Activated B cell treated with CpG ODN at 0.5 μM for 24 hours (primary cell): ENCODE data around the gene NPIPA8. TPM values are rescaled to one million over a fixed set of nuclear protein-coding genes. Genes with fewer than 3 reads are reported as not detected.
"Not testable (repeated sequence)": the region's sequence is repeated elsewhere in the genome, so short reads cannot be mapped to it uniquely, and the experiment has no call there.

ENCODE experiments used
- ATAC-seq: fragments of 200-7000 bp; cut with Tn5 transposase; one replicate; pipeline ENCODE4 v1.10.0; 2021; ENCODE audit warnings: low read depth, mild to moderate bottlenecking, moderate library complexity
- CTCF ChIA-PET: fragments of 350-600 bp; sonication (Branson Sonifier 250); formaldehyde crosslinking; loops from one replicate; lab custom pipeline; 2021; ENCODE audit warnings: antibody characterized with exemption; lab: Charles Lee
- POLR2A ChIA-PET: fragments of 350-600 bp; sonication (Branson Sonifier 250); formaldehyde crosslinking; loops from one replicate; lab custom pipeline; 2021; ENCODE audit warnings: antibody characterized with exemption; lab: Charles Lee
- DNase-seq: peaks from one replicate; pipeline ENCODE4 v3.0.0; 2022
- H3K27ac Mint-ChIP-seq: one replicate; pipeline ENCODE4 v1.8.0; 2020; ENCODE audit warnings: mixed read lengths
- H3K27me3 Mint-ChIP-seq: one replicate; pipeline ENCODE4 v1.8.0; 2021; ENCODE audit warnings: mixed read lengths
- H3K36me3 Mint-ChIP-seq: one replicate; pipeline ENCODE4 v1.8.0; 2021; ENCODE audit warnings: low read depth, mixed read lengths
- H3K4me1 Mint-ChIP-seq: one replicate; pipeline ENCODE4 v1.8.0; 2021; ENCODE audit warnings: mixed read lengths
- H3K4me3 Mint-ChIP-seq: one replicate; pipeline ENCODE4 v1.8.0; 2020; ENCODE audit warnings: mild to moderate bottlenecking, mixed read lengths
- H3K9me3 Mint-ChIP-seq: one replicate; pipeline ENCODE4 v1.8.0; 2020; ENCODE audit warnings: mixed read lengths
- intact Hi-C: fragments of 100-400 bp; cut with micrococcal nuclease; formaldehyde crosslinking; loops from one replicate; pipeline ENCODE4 v1.15.1; 2024
- total RNA-seq: library from RNA; stranded (reverse); gene quantifications from 2 replicates; pipeline ENCODE4 v1.2.3, GENCODE V29; 2022

The NPIPA8 gene
- total RNA-seq, 1 donor from 2014 or later, result 0.51 TPM

DNA sequence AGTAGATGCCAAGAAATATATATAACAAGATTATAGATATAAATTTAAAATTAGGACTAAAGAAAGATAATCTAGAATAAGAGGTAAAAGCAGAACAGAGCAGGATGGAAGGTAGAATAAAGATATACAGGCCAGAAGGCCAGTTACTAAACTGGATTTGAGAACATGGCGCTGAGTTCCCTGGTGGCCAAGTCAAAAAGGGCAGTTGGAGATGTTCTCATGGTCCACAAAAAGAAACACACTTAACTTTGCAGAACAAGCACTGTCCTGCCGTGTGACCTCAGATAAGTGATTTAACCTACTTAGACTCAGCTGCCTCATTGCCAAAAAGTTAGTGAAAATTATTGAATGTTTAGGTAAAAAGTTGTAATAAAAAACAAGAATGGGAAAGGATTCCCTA, 27.4 kb downstream of the NPIPA8 start:
- H3K36me3 Mint-ChIP-seq, H3K4me1 Mint-ChIP-seq, H3K27ac Mint-ChIP-seq, POLR2A ChIA-PET, CTCF ChIA-PET, DNase-seq, ATAC-seq, H3K4me3 Mint-ChIP-seq, intact Hi-C loops, H3K9me3 Mint-ChIP-seq, H3K27me3 Mint-ChIP-seq: not testable (repeated sequence)

DNA sequence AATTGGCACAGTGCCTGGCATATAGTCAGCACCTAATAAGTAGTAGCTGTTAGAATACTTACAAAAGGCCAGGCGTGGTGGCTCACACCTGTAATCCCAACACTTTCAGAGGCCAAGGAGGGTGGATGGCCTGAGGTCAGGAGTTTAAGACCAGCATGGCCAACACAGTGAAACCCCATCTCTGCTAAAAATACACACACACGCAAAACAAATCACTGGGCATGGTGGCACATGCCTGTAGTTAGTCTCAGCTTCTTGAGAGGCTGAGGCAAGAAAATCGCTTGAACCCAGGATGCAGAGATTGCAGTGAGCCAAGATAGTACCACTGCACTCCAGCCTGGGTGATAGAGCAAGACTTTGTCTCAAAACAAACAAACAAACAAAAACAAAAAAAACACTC, 29.3 kb downstream of the NPIPA8 start:
- H3K4me1 Mint-ChIP-seq, H3K27me3 Mint-ChIP-seq, POLR2A ChIA-PET, H3K27ac Mint-ChIP-seq, CTCF ChIA-PET, DNase-seq, H3K4me3 Mint-ChIP-seq, ATAC-seq, intact Hi-C loops, H3K36me3 Mint-ChIP-seq, H3K9me3 Mint-ChIP-seq: not testable (repeated sequence)

- H3K4me3 Mint-ChIP-seq, H3K27me3 Mint-ChIP-seq, H3K9me3 Mint-ChIP-seq, H3K36me3 Mint-ChIP-seq, DNase-seq, CTCF ChIA-PET, ATAC-seq, intact Hi-C loops, H3K4me1 Mint-ChIP-seq, H3K27ac Mint-ChIP-seq, POLR2A ChIA-PET: not testable (repeated sequence)
Observed at GRCh38 chr16:18306066-18306465, 30.5 kb downstream of the NPIPA8 start.

DNA sequence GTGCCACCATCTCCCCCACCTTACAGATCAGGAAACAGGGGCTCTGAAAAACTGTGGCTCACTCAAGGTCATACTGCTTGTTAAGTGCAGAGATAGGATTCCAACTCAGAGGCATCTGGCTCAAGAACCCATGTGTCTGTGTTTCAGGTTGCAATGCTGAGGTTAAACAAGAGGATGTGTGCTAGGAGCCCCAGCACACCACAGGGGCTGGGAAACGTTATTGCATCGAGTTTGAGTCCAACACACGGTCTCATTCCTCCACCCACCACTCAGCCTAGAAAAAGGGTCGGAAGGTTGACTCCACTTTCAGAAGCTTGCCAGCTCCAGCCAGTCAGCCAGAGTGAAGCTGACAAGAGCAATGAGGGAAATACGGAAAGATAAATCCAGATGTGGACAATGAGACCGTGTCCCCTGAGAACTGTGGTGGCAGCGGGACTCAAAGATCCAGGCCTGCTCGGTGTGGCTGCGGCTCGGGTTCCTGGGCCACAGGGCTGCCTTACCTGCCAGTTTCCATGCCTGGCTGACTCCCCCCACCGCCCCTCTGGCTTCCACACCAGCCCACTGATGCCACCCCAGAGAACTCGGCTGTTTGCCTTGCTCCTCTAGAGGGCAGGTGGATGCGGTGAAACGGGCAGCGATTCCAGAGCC, 33.4 kb downstream of the NPIPA8 start:
- H3K9me3 Mint-ChIP-seq, CTCF ChIA-PET, POLR2A ChIA-PET, H3K4me1 Mint-ChIP-seq, H3K4me3 Mint-ChIP-seq, H3K27ac Mint-ChIP-seq, H3K36me3 Mint-ChIP-seq, ATAC-seq, intact Hi-C loops, DNase-seq, H3K27me3 Mint-ChIP-seq: not testable (repeated sequence)

DNA sequence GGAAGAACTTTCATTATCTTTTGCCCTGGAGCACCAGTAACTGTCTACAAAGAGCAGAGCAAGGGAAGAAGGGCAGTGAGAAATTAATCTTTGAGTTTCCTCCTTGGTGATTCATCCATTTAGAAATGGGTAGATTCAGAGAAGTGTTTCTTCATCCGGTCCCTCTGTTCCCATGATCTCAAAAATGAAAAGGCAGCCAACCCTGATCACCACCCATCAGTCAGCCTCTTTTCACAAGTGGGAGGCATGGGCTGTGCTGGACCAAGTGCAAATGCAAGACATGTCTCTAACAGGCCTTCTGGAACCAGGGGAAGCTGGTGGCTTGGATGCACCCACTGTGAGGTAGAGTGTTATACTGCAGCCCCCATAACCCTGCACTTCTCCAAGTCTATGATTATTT, 38.8 kb downstream of the NPIPA8 start:
- H3K36me3 Mint-ChIP-seq, DNase-seq, ATAC-seq, POLR2A ChIA-PET, H3K4me1 Mint-ChIP-seq, CTCF ChIA-PET, intact Hi-C loops, H3K27me3 Mint-ChIP-seq, H3K4me3 Mint-ChIP-seq, H3K27ac Mint-ChIP-seq, H3K9me3 Mint-ChIP-seq: not testable (repeated sequence)

- H3K27me3 Mint-ChIP-seq, ATAC-seq, H3K4me1 Mint-ChIP-seq, H3K36me3 Mint-ChIP-seq, intact Hi-C loops, H3K27ac Mint-ChIP-seq, POLR2A ChIA-PET, CTCF ChIA-PET, DNase-seq, H3K4me3 Mint-ChIP-seq, H3K9me3 Mint-ChIP-seq: not testable (repeated sequence)
Observed at GRCh38 chr16:18296931-18297330, 39.6 kb downstream of the NPIPA8 start.

GRCh38 chr16:18294371-18294770, 42.2 kb downstream of the NPIPA8 start:
- H3K4me1 Mint-ChIP-seq, intact Hi-C loops, DNase-seq, POLR2A ChIA-PET, H3K4me3 Mint-ChIP-seq, H3K36me3 Mint-ChIP-seq, H3K27ac Mint-ChIP-seq, H3K9me3 Mint-ChIP-seq, H3K27me3 Mint-ChIP-seq, ATAC-seq, CTCF ChIA-PET: not testable (repeated sequence)

GRCh38 chr16:18293337-18293956, 43.1 kb downstream of the NPIPA8 start:
- H3K27me3 Mint-ChIP-seq, CTCF ChIA-PET, H3K36me3 Mint-ChIP-seq, H3K27ac Mint-ChIP-seq, H3K4me3 Mint-ChIP-seq, DNase-seq, ATAC-seq, H3K4me1 Mint-ChIP-seq, intact Hi-C loops, H3K9me3 Mint-ChIP-seq, POLR2A ChIA-PET: not testable (repeated sequence)

DNA sequence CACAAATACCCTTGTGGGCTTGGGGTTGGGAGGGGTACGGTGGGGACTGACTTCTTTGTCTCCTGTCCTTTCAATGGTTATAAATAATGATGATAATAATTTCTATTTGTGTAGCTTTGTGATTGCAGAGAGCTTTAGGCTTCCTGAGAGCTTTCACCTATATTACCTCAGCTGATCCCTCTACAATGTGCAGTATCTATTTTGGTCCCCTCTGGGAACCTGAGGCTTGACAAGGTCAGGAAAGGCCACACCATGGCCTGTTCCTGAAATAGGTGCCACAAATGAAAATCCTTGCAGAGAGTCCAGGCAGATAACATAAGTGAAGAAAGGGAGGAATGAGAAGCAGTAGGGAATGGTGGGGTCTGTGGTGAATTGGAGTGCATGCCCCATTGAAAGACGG, 45.6 kb downstream of the NPIPA8 start:
- POLR2A ChIA-PET, H3K27ac Mint-ChIP-seq, ATAC-seq, H3K36me3 Mint-ChIP-seq, CTCF ChIA-PET, H3K4me1 Mint-ChIP-seq, intact Hi-C loops, H3K9me3 Mint-ChIP-seq, DNase-seq, H3K4me3 Mint-ChIP-seq, H3K27me3 Mint-ChIP-seq: not testable (repeated sequence)

DNA sequence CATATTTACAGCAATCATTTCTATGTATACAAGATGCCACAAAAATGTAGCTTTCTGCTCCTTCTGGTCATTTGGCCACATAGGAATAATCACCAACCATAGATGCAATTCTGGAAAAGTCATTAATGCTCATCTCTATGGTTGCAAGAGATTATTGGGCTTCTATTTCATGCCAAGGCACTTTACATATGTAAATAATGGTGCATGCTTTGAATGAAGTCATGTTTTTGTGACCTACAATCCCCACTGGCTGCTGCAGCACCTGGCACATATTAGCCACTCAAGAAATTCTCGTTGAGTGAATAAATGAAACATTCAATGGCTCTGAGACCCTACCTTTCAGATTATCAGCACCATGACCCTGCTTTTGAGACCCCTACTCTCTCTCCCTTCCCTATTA, 50.2 kb downstream of the NPIPA8 start:
- H3K36me3 Mint-ChIP-seq, intact Hi-C loops, H3K27me3 Mint-ChIP-seq, H3K27ac Mint-ChIP-seq, H3K9me3 Mint-ChIP-seq, DNase-seq, H3K4me3 Mint-ChIP-seq, POLR2A ChIA-PET, H3K4me1 Mint-ChIP-seq, CTCF ChIA-PET, ATAC-seq: not testable (repeated sequence)

DNA sequence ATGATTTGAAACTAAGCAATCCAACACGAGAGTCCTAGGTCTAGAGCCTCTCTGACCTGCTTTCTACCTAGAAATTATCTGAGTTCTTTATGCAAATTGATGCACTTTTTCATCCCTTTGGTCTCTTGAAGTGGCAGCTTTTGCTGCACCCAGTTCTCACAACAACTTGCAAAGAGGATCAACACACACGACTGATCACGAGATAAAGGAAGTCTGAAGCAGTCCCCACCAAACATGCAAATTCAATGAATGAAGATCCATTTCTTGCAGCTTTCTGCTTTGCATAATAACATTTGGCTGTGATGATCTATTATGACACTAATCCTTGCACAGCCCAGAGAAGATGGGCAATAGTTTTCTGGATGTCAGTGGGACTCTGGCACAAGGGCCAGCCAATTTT, 56.2 kb downstream of the NPIPA8 start:
- H3K9me3 Mint-ChIP-seq, H3K4me1 Mint-ChIP-seq, intact Hi-C loops, CTCF ChIA-PET, POLR2A ChIA-PET, H3K36me3 Mint-ChIP-seq, H3K27ac Mint-ChIP-seq, H3K4me3 Mint-ChIP-seq, DNase-seq, H3K27me3 Mint-ChIP-seq: not testable (repeated sequence)
- peak; percentile 47 for ATAC-seq

DNA sequence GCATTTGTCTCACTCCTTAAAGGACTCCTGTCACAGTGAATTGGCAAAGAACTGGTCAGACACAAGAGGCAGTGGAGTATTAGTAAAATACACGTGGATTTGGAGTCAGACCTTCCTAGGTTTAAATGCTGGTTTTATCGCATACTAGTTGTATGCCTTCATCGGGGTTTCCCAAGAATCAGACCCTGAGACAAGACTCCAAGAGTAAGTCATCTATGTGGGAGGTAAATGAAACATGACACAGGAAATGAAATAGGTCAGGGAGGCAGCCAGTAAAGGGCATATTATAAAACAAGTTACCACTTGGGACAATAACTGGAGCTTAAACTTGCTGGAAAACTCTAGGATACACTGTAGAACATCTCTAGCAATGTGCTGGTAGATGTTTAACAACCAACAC, 59.8 kb downstream of the NPIPA8 start:
- H3K27me3 Mint-ChIP-seq, H3K36me3 Mint-ChIP-seq, POLR2A ChIA-PET, CTCF ChIA-PET, H3K4me3 Mint-ChIP-seq, H3K27ac Mint-ChIP-seq, H3K4me1 Mint-ChIP-seq, DNase-seq, intact Hi-C loops, ATAC-seq, H3K9me3 Mint-ChIP-seq: not testable (repeated sequence)
